ENCODE data around the gene TNFRSF9. TPM values are rescaled to one million over a fixed set of nuclear protein-coding genes. Genes with fewer than 3 reads are reported as not detected.

TNFRSF9 gene
- polyA plus RNA-seq, 1 donor from 2014 or later: not detected

DNA sequence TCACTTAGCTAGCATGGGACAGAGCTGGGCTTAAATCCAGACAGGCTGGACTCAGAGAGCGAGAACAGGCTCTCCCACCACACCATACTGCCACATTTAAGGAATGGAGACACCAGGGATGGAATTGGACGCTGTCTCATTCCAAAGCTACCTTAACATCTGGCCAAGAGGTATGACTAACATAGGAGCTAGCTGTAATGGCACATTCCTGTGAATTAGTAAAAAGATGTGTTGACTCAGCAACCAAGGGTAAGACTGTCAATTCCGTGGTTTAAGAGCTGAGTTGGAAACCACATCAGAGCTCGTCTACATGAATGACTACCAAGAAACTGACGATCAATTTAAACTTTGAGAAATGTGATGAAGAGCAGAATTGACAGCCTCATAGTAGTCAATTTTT lies 8.3 kb upstream of the TNFRSF9 start:
- H3K27me3 ChIP-seq (ENCODE audit: insufficient read depth, low read depth, low read length): no peaks in the 10 kb centered on the region
- TF ChIP-seq, protein P1, sequence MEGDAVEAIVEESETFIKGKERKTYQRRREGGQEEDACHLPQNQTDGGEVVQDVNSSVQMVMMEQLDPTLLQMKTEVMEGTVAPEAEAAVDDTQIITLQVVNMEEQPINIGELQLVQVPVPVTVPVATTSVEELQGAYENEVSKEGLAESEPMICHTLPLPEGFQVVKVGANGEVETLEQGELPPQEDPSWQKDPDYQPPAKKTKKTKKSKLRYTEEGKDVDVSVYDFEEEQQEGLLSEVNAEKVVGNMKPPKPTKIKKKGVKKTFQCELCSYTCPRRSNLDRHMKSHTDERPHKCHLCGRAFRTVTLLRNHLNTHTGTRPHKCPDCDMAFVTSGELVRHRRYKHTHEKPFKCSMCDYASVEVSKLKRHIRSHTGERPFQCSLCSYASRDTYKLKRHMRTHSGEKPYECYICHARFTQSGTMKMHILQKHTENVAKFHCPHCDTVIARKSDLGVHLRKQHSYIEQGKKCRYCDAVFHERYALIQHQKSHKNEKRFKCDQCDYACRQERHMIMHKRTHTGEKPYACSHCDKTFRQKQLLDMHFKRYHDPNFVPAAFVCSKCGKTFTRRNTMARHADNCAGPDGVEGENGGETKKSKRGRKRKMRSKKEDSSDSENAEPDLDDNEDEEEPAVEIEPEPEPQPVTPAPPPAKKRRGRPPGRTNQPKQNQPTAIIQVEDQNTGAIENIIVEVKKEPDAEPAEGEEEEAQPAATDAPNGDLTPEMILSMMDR (IDR thresholded peaks at IDR 0.05; ENCODE audit: poor library complexity, severe bottlenecking): no peak
- TF ChIP-seq MXI1 (conservative IDR thresholded peaks at IDR 0.05; ENCODE audit: poor library complexity, severe bottlenecking) (no peak), POLR2AphosphoS5 (IDR thresholded peaks at IDR 0.05) (no peak), SMC3 (conservative IDR thresholded peaks at IDR 0.05; ENCODE audit: poor library complexity) (no peak), TAF1 (IDR thresholded peaks at IDR 0.05; ENCODE audit: low read depth) (no peak), EZH2 (IDR thresholded peaks at IDR 0.05; ENCODE audit: borderline replicate concordance, insufficient read depth, low read length, poor library complexity, severe bottlenecking) (no peak)
- no peak overlapping the region for H3K9ac ChIP-seq (ENCODE audit: low read length)
- no peak overlapping the region for H3K27ac ChIP-seq (ENCODE audit: low read length)
- H4K20me1 ChIP-seq (ENCODE audit: insufficient read depth): no peaks in the 10 kb centered on the region
- no peak overlapping the region for H3K4me2 ChIP-seq (ENCODE audit: low read length)
- H2AFZ ChIP-seq (ENCODE audit: low read depth, low read length): no peak overlapping the region
- no peaks in the 10 kb centered on the region for H3K9me3 ChIP-seq (ENCODE audit: low read length)
- H3F3A ChIP-seq (ENCODE audit: insufficient read depth, low read length, poor library complexity, severe bottlenecking): no peaks in the 10 kb centered on the region
- H3K79me2 ChIP-seq (replicated peaks; ENCODE audit: insufficient read depth, low read length): no peaks in the 10 kb centered on the region
- no peaks in the 10 kb centered on the region for H3K36me3 ChIP-seq (ENCODE audit: insufficient read depth, low read length)
- H3K9me2 ChIP-seq (ENCODE audit: insufficient read depth, low read length): no peaks in the 10 kb centered on the region
- no peak overlapping the region for H3K4me3 ChIP-seq (ENCODE audit: low read length)

DNA sequence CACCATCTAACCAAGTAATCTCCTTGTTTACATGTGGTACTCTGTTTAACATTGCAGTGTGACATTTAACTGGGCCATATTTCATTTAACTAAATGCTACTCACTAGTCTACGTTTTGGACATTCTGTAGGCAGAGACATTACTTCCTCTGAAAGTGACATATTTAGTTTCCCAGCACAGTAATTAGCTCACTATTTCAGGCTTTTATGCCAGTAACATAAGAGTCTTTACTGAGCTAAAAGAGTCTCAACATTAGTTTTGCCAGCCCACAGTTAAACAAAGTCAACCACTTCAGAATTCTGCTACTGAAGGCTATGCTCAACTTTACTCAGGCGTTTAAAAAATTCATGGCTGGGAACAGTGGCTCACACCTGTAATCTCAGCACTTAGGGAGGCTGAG lies 2.6 kb upstream of the TNFRSF9 start:
- no peaks in the 10 kb centered on the region for H3K9me2 ChIP-seq (ENCODE audit: insufficient read depth, low read length)
- peaks cover 28% of the 10 kb centered on the region for H3K27me3 ChIP-seq (ENCODE audit: insufficient read depth, low read depth, low read length)
- H3K4me3 ChIP-seq (ENCODE audit: low read length): no peak overlapping the region
- no peaks in the 10 kb centered on the region for H3K36me3 ChIP-seq (ENCODE audit: insufficient read depth, low read length)
- H3K4me2 ChIP-seq (ENCODE audit: low read length): no peak overlapping the region
- H4K20me1 ChIP-seq (ENCODE audit: insufficient read depth): no peaks in the 10 kb centered on the region
- H3K9me3 ChIP-seq (ENCODE audit: low read length): no peaks in the 10 kb centered on the region
- H3K27ac ChIP-seq (ENCODE audit: low read length): no peak overlapping the region
- H3F3A ChIP-seq (ENCODE audit: insufficient read depth, low read length, poor library complexity, severe bottlenecking): no peaks in the 10 kb centered on the region
- no peak overlapping the region for H2AFZ ChIP-seq (ENCODE audit: low read depth, low read length)
- TF ChIP-seq SMC3 (conservative IDR thresholded peaks at IDR 0.05; ENCODE audit: poor library complexity): no peak
- no peak for TF ChIP-seq RAD21 (conservative IDR thresholded peaks at IDR 0.05)
- TF ChIP-seq, protein P1 (IDR thresholded peaks at IDR 0.05; ENCODE audit: poor library complexity, severe bottlenecking): no peak
- no peak for TF ChIP-seq POLR2AphosphoS5 (IDR thresholded peaks at IDR 0.05)
- no peak for TF ChIP-seq MXI1 (conservative IDR thresholded peaks at IDR 0.05; ENCODE audit: poor library complexity, severe bottlenecking)
- no peak for TF ChIP-seq EZH2 (IDR thresholded peaks at IDR 0.05; ENCODE audit: borderline replicate concordance, insufficient read depth, low read length, poor library complexity, severe bottlenecking)
- TF ChIP-seq, protein P2, sequence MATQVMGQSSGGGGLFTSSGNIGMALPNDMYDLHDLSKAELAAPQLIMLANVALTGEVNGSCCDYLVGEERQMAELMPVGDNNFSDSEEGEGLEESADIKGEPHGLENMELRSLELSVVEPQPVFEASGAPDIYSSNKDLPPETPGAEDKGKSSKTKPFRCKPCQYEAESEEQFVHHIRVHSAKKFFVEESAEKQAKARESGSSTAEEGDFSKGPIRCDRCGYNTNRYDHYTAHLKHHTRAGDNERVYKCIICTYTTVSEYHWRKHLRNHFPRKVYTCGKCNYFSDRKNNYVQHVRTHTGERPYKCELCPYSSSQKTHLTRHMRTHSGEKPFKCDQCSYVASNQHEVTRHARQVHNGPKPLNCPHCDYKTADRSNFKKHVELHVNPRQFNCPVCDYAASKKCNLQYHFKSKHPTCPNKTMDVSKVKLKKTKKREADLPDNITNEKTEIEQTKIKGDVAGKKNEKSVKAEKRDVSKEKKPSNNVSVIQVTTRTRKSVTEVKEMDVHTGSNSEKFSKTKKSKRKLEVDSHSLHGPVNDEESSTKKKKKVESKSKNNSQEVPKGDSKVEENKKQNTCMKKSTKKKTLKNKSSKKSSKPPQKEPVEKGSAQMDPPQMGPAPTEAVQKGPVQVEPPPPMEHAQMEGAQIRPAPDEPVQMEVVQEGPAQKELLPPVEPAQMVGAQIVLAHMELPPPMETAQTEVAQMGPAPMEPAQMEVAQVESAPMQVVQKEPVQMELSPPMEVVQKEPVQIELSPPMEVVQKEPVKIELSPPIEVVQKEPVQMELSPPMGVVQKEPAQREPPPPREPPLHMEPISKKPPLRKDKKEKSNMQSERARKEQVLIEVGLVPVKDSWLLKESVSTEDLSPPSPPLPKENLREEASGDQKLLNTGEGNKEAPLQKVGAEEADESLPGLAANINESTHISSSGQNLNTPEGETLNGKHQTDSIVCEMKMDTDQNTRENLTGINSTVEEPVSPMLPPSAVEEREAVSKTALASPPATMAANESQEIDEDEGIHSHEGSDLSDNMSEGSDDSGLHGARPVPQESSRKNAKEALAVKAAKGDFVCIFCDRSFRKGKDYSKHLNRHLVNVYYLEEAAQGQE (IDR thresholded peaks at IDR 0.05; ENCODE audit: borderline replicate concordance): no peak
- TF ChIP-seq EP300 (conservative IDR thresholded peaks at IDR 0.05; ENCODE audit: poor library complexity, severe bottlenecking): no peak
- no peak for TF ChIP-seq TAF1 (IDR thresholded peaks at IDR 0.05; ENCODE audit: low read depth)
- no peaks in the 10 kb centered on the region for H3K79me2 ChIP-seq (replicated peaks; ENCODE audit: insufficient read depth, low read length)
- no peak overlapping the region for H3K9ac ChIP-seq (ENCODE audit: low read length)
